Right lobe of liver (tissue), 6 donors: ENCODE results near the gene PTPRT. TPM values are rescaled to one million over a fixed set of nuclear protein-coding genes. Genes with fewer than 3 reads are reported as not detected.

Experiments
- ATAC-seq, 4 donors: fragments of 200-7000 bp; cut with Tn5 transposase; one replicate each; pipeline ENCODE4 v1.9.1; 2020; ENCODE audit warnings: mild to moderate bottlenecking in 4 of 4, moderate library complexity in 4 of 4
- DNase-seq, 3 donors: peaks; one replicate each; pipeline ENCODE4 v3.0.0-alpha.2; 2020
- H3K27ac ChIP-seq, 3 donors: fragments of 200-600 bp; one replicate each; pipeline ENCODE4 v1.8.0; 2022
- H3K27me3 ChIP-seq, 2 donors: fragments of 200-600 bp; one replicate each; pipeline ENCODE4 v1.8.0; 2022
- H3K36me3 ChIP-seq, 4 donors: fragments of 200-600 bp; sonication (generic) in 1 of 4; one replicate each; pipeline versions ENCODE4 v1.5.1 to v1.8.0; 2017 to 2022; ENCODE audit warnings: control low read depth in 1 of 4
- H3K4me1 ChIP-seq, 4 donors: fragments of 200-600 bp; sonication (generic) in 1 of 4; one replicate each; pipeline versions ENCODE4 v1.5.1 to v1.8.0; 2017 to 2022; ENCODE audit warnings: control low read depth in 1 of 4
- H3K4me3 ChIP-seq, 3 donors: fragments of 200-600 bp; one replicate each; pipeline ENCODE4 v1.8.0; 2022
- H3K9me3 ChIP-seq, 4 donors: fragments of 200-600 bp; sonication (generic) in 1 of 4; one replicate each; pipeline versions ENCODE4 v1.5.1 to v1.8.0; 2017 to 2022; ENCODE audit warnings: control low read depth in 1 of 4
- POLR2A ChIP-seq: fragments of 450-650 bp; IDR thresholded peaks from one replicate; pipeline ENCODE4 v1.6.1; 2017; ENCODE audit warnings: antibody characterized with exemption, mild to moderate bottlenecking
- WGBS: methylation state at CpG from one replicate; pipeline ENCODE4 v1.1.6; 2018; ENCODE audit warnings: low coverage, low lambda C conversion rate; ENCODE audit not compliant: insufficient coverage; ENCODE audit errors: missing lambda C conversion rate; 5-methylcytosine and 5-hydroxymethylcytosine counted together
- intact Hi-C, 2 donors: fragments of 100-400 bp; cut with DNase I; formaldehyde crosslinking; loops; one replicate each; pipeline versions ENCODE4 v1.11.2 to v1.14.1; 2022
- total RNA-seq, 6 experiments: library from RNA; depleted of rRNA in 2 of 6; stranded (reverse); fragments of >200 nt in 2 of 6; fragmentation: NEBNext Ultra II Directional in 3 of 6; extraction: Animal tissue kit (Norgen Biotek cat#: 25700) in 3 of 6; gene quantifications; one replicate each; pipeline versions ENCODE4 v1.1.0 to v1.2.4, GENCODE V29; 2016 to 2023
- TF ChIP-seq, protein P1 (sequence below), 4 donors: fragments of 200-600 bp in 3 of 4; fragments of 450-650 bp in 1 of 4; IDR thresholded peaks; one replicate each; pipeline versions ENCODE4 v1.5.1 to v1.8.0; 2016 to 2022; ENCODE audit warnings: antibody characterized with exemption in 4 of 4, mild to moderate bottlenecking in 2 of 4
- donor health status: DM: no; HTN: yes; CAD: no.
- donor health status: DM: no; HTN: no; CAD: no.
- donor health status: DM: no; HTN: no; CAD: no.
- donor health status: DM: no; HTN: yes; CAD: no.
- donor health status: DM: no; HTN: yes; CAD: no.

Gene PTPRT
- total RNA-seq, 6 experiments from 2014 or later, result 0.18 to 1.0 (median 0.51) TPM

DNA sequence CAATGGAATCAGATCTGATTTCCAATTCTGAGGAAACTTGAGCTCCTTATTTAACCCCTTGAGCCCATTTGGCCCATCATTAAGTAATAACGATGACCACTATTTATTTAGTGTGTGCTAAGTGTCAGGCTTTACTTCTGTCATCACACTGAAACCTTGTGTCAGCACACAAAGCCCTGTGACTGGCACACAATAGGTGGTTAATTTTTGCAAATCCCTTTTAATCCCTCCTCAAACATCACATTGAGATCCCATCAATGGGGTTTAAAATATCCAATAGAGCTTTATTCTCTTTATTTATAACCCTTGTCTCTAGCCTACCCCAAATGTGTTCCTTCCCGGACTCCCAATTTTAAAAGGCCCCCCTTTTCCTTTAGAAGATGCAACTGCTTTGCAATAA, 914.7 kb downstream of the PTPRT start:
- Histone ChIP-seq H3K9me3 (no peaks in the 10 kb centered on the region), H3K4me1 (no peaks in the 10 kb centered on the region), H3K36me3 (no peaks in the 10 kb centered on the region), H3K4me3 (no peak overlapping the region), H3K27ac (no peak overlapping the region), H3K27me3 (no peaks in the 10 kb centered on the region)
- DNase-seq (no peak), ATAC-seq (no peak)
- intact Hi-C loops, result no loop called here
- 42% methylated on average over 2 of the region's 2 CpGs for WGBS
- TF ChIP-seq POLR2A, result no peak
- TF ChIP-seq, protein P1, sequence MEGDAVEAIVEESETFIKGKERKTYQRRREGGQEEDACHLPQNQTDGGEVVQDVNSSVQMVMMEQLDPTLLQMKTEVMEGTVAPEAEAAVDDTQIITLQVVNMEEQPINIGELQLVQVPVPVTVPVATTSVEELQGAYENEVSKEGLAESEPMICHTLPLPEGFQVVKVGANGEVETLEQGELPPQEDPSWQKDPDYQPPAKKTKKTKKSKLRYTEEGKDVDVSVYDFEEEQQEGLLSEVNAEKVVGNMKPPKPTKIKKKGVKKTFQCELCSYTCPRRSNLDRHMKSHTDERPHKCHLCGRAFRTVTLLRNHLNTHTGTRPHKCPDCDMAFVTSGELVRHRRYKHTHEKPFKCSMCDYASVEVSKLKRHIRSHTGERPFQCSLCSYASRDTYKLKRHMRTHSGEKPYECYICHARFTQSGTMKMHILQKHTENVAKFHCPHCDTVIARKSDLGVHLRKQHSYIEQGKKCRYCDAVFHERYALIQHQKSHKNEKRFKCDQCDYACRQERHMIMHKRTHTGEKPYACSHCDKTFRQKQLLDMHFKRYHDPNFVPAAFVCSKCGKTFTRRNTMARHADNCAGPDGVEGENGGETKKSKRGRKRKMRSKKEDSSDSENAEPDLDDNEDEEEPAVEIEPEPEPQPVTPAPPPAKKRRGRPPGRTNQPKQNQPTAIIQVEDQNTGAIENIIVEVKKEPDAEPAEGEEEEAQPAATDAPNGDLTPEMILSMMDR (IDR thresholded peaks at IDR 0.05), result no peak

DNA sequence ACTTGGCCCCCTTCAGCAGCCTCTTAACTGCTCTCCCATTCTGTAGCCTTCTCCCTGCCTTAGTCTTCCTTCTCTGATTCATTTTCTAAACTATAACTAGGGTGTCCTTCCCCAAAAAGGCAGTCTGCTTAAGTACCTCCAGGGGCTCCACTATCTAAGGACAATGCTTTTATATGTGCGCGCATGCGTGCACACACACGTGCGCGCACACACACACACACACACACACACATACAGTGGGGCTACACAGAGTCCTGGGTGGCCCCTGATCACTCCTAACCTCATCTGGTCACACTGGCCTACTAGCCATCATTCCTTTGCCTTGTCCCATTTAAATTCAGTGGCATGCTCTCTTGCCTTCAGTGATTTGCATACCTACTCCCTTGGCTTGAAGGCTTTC, 917.2 kb downstream of the PTPRT start:
- H3K36me3 ChIP-seq, result no peaks in the 10 kb centered on the region
- H3K27ac ChIP-seq, result no peak overlapping the region
- TF ChIP-seq POLR2A, result no peak
- TF ChIP-seq, protein P1 (IDR thresholded peaks at IDR 0.05), result no peak
- no peaks in the 10 kb centered on the region for H3K4me1 ChIP-seq
- ATAC-seq (no peak), DNase-seq (no peak)
- no peaks in the 10 kb centered on the region for H3K27me3 ChIP-seq
- H3K9me3 ChIP-seq, result no peaks in the 10 kb centered on the region
- intact Hi-C loops, result no loop called here
- 80% methylated on average over 6 of the region's 6 CpGs for WGBS
- H3K4me3 ChIP-seq, result no peak overlapping the region

DNA sequence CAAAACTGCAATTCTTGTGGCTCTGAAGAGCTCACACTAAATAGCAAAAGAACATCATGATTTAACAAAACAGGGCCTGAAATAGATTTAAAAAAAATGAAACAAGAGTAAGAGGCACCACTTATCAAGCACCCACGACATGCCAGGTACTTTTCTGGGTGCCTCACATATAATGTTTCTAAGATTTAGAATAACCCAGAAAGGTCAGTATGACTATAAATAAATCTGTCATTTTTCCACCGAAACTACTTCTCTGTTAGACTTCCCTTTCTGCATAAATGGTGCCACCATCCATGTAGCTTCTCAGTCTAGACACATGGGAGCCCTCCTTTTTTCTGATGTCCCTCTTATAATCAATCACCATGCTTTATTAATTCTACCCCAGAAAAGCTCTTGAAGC, 919.2 kb downstream of the PTPRT start:
- DNase-seq (no peak), ATAC-seq (no peak)
- no peak for TF ChIP-seq POLR2A
- TF ChIP-seq, protein P1 (IDR thresholded peaks at IDR 0.05), result no peak
- intact Hi-C loops, result no loop called here
- no peaks in the 10 kb centered on the region for H3K4me1 ChIP-seq
- H3K36me3 ChIP-seq, result no peaks in the 10 kb centered on the region
- WGBS, result 44% methylated on average over 2 of the region's 2 CpGs
- no peaks in the 10 kb centered on the region for H3K9me3 ChIP-seq
- H3K4me3 ChIP-seq, result no peak overlapping the region
- no peaks in the 10 kb centered on the region for H3K27me3 ChIP-seq
- H3K27ac ChIP-seq, result no peak overlapping the region

DNA sequence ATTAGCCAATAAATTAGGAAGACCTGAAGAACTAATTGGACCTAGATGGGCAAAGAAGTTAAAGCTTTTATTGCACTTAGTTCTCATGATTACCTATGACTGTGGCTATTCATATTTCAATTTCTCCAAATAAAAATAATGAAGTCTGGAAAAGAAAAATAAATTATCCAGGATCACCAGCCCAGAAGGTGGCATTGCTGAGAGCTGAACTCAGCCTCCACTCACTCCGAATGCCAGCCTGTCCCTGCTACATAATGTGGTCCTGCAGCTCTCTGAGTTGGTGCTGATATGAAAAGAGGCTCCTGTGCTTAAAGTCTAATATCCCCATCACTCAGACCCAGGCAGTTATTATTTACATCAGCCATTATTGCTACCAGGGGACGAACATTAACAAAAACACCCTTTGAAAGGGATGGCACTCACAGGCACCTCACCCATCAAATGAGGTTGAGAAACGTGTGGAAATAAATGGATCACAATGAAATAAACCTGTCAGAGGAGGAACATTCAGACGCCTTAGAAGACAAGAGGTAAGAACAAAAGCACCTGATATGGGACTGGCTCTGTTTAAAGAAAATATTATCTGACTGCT, 921.8 kb downstream of the PTPRT start:
- intact Hi-C loops, result no loop called here
- WGBS, result 32% methylated on average over 4 of the region's 4 CpGs
- TF ChIP-seq, protein P1 (IDR thresholded peaks at IDR 0.05), result no peak
- TF ChIP-seq POLR2A, result no peak

More for the DNA sequence above, 921.8 kb downstream of the PTPRT start:
- Histone ChIP-seq H3K9me3 (no peaks in the 10 kb centered on the region), H3K36me3 (no peaks in the 10 kb centered on the region), H3K27ac (no peak overlapping the region), H3K4me1 (no peaks in the 10 kb centered on the region), H3K4me3 (no peak overlapping the region), H3K27me3 (no peaks in the 10 kb centered on the region)
- ATAC-seq, result no peak
- no peak for DNase-seq
